CD4-positive, CD25-positive, alpha-beta regulatory T cell (primary cell): ENCODE measurements around the gene SLC26A3. TPM values are rescaled to one million over a fixed set of nuclear protein-coding genes. Genes with fewer than 3 reads are reported as not detected.

Source experiments
- ATAC-seq, 2 donors: fragments of 150-1000 bp; cut with Tn5 transposase; one replicate each; pipeline ENCODE4 v1.10.0; 2021; ENCODE audit warnings: low read depth in 2 of 2, moderate number of reproducible peaks in 2 of 2, moderate library complexity in 1 of 2
- DNase-seq, 3 donors: peaks; one replicate each; pipeline versions ENCODE4 v3.0.0 to v3.0.0-alpha.2; 2012 to 2022; ENCODE audit warnings: mixed read lengths in 1 of 3
- H3K27ac ChIP-seq: one replicate; pipeline ENCODE4 v1.7.0; 2013; ENCODE audit warnings: mild to moderate bottlenecking, low read length; ENCODE audit not compliant: insufficient read depth, poor library complexity, severe bottlenecking
- H3K27me3 ChIP-seq: one replicate; pipeline ENCODE4 v1.7.0; 2013; ENCODE audit warnings: low read length; ENCODE audit not compliant: control insufficient read depth, insufficient read depth
- H3K36me3 ChIP-seq: one replicate; pipeline ENCODE4 v1.7.0; 2013; ENCODE audit warnings: mild to moderate bottlenecking, low read length, moderate library complexity; ENCODE audit not compliant: control insufficient read depth, insufficient read depth
- H3K4me1 ChIP-seq: 2 replicates; pipeline ENCODE4 v1.7.0; 2013; ENCODE audit warnings: mild to moderate bottlenecking, low read length; ENCODE audit not compliant: insufficient read depth, control insufficient read depth, poor library complexity, severe bottlenecking
- H3K4me3 ChIP-seq: one replicate; pipeline ENCODE4 v1.7.0; 2013; ENCODE audit warnings: low read depth, mild to moderate bottlenecking, low read length, moderate library complexity
- H3K9me3 ChIP-seq, 2 experiments: 1 replicate in 1 of 2; 2 replicates in 1 of 2; pipeline ENCODE4 v1.7.0; 2013; ENCODE audit warnings: low read length in 2 of 2, mild to moderate bottlenecking in 1 of 2, moderate library complexity in 1 of 2; ENCODE audit not compliant: control insufficient read depth in 2 of 2
- H3K27ac Mint-ChIP-seq, 3 donors: one replicate each; pipeline ENCODE4 v1.8.0; 2020 to 2022; ENCODE audit warnings: mild to moderate bottlenecking in 3 of 3, mixed read lengths in 3 of 3, moderate library complexity in 2 of 3
- H3K27me3 Mint-ChIP-seq: one replicate; pipeline ENCODE4 v1.8.0; 2022; ENCODE audit warnings: mild to moderate bottlenecking, mixed read lengths
- H3K36me3 Mint-ChIP-seq: one replicate; pipeline ENCODE4 v1.8.0; 2020; ENCODE audit warnings: mixed read lengths
- H3K4me1 Mint-ChIP-seq, 4 donors: one replicate each; pipeline ENCODE4 v1.8.0; 2020 to 2022; ENCODE audit warnings: mixed read lengths in 4 of 4, mild to moderate bottlenecking in 1 of 4
- H3K4me3 Mint-ChIP-seq, 4 donors: one replicate each; pipeline ENCODE4 v1.8.0; 2020 to 2022; ENCODE audit warnings: mild to moderate bottlenecking in 4 of 4, mixed read lengths in 4 of 4, moderate library complexity in 3 of 4
- H3K9me3 Mint-ChIP-seq, 7 donors: one replicate each; pipeline ENCODE4 v1.8.0; 2020 to 2022; ENCODE audit warnings: mixed read lengths in 7 of 7, mild to moderate bottlenecking in 3 of 7, moderate library complexity in 2 of 7
- polyA plus RNA-seq, 4 donors: library from polyadenylated mRNA; unstranded; fragments of 300-500 nt; fragmentation: Illumina TruSeq; gene quantifications; one replicate each; pipeline ENCODE4 v1.2.3, GENCODE V29; 2021
- total RNA-seq: library from RNA; stranded (reverse); gene quantifications from one replicate; pipeline ENCODE4 v1.2.3, GENCODE V29; 2022

The SLC26A3 gene
- total and polyA plus RNA-seq, 5 donors from 2014 or later = 0.26 TPM; not detected in 4

- peaks cover 0 to 4% (median 0%) of the 10 kb centered on the region in 7 donors for H3K9me3 Mint-ChIP-seq
Observed at GRCh38 chr7:107813524-107813923, 10.5 kb upstream of the SLC26A3 start.

GRCh38 chr7:107811934-107812333 lies 8.9 kb upstream of the SLC26A3 start:
- H3K36me3 ChIP-seq = no peaks in the 10 kb centered on the region
- no peak for ATAC-seq
- peaks cover 3% of the 10 kb centered on the region for H3K36me3 Mint-ChIP-seq
- H3K27me3 Mint-ChIP-seq = peaks cover 4% of the 10 kb centered on the region
- peak overlapping the region in 1 of 3 donors; percentile 68 for H3K27ac Mint-ChIP-seq
- no peak overlapping the region for H3K4me3 Mint-ChIP-seq
- no peak for DNase-seq
- H3K9me3 ChIP-seq = no peaks in the 10 kb centered on the region
- H3K4me1 Mint-ChIP-seq = peaks cover 0 to 11% (median 5%) of the 10 kb centered on the region in 4 donors
- H3K27ac ChIP-seq = no peak overlapping the region
- no peaks in the 10 kb centered on the region for H3K4me1 ChIP-seq
- peaks cover 0 to 1% (median 0%) of the 10 kb centered on the region in 7 donors for H3K9me3 Mint-ChIP-seq
- no peak overlapping the region for H3K4me3 ChIP-seq
- no peaks in the 10 kb centered on the region for H3K27me3 ChIP-seq

More at GRCh38 chr7:107813524-107813923, 10.5 kb upstream of the SLC26A3 start:
- H3K27ac Mint-ChIP-seq = peak overlapping the region in 1 of 3 donors; percentile 53
- no peak for DNase-seq
- H3K4me3 ChIP-seq = no peak overlapping the region
- H3K4me3 Mint-ChIP-seq = no peak overlapping the region
- H3K27ac ChIP-seq = no peak overlapping the region
- no peak for ATAC-seq
- no peaks in the 10 kb centered on the region for H3K36me3 ChIP-seq
- peaks cover 9% of the 10 kb centered on the region for H3K27me3 Mint-ChIP-seq
- H3K4me1 ChIP-seq = no peaks in the 10 kb centered on the region
- peaks cover 3% of the 10 kb centered on the region for H3K36me3 Mint-ChIP-seq
- H3K27me3 ChIP-seq = no peaks in the 10 kb centered on the region
- H3K9me3 ChIP-seq = no peaks in the 10 kb centered on the region
- peaks cover 0 to 7% (median 5%) of the 10 kb centered on the region in 4 donors for H3K4me1 Mint-ChIP-seq

- H3K27me3 ChIP-seq = no peaks in the 10 kb centered on the region
- no peak overlapping the region for H3K4me3 Mint-ChIP-seq
- no peak overlapping the region for H3K27ac Mint-ChIP-seq
- ATAC-seq (no peak), DNase-seq (no peak)
- H3K4me1 ChIP-seq = no peaks in the 10 kb centered on the region
- no peak overlapping the region for H3K4me3 ChIP-seq
- H3K9me3 Mint-ChIP-seq = peaks cover 0 to 1% (median 0%) of the 10 kb centered on the region in 7 donors
- H3K27me3 Mint-ChIP-seq = peaks cover 4% of the 10 kb centered on the region
- no peak overlapping the region for H3K27ac ChIP-seq
- H3K36me3 Mint-ChIP-seq = no peaks in the 10 kb centered on the region
- no peaks in the 10 kb centered on the region for H3K36me3 ChIP-seq
- H3K4me1 Mint-ChIP-seq = peaks cover 0 to 11% (median 2%) of the 10 kb centered on the region in 4 donors
- no peaks in the 10 kb centered on the region for H3K9me3 ChIP-seq
Observed at GRCh38 chr7:107810626-107811025, 7.6 kb upstream of the SLC26A3 start.

GRCh38 chr7:107809179-107809578 lies 6.2 kb upstream of the SLC26A3 start:
- peaks cover 0 to 4% (median 2%) of the 10 kb centered on the region in 4 donors for H3K4me1 Mint-ChIP-seq
- DNase-seq = no peak
- no peak for ATAC-seq
- H3K27ac Mint-ChIP-seq = peak overlapping the region in 1 of 3 donors; percentile 47
- H3K27me3 Mint-ChIP-seq = peaks cover 5% of the 10 kb centered on the region
- Histone ChIP-seq H3K27ac (no peak overlapping the region), H3K4me3 (no peak overlapping the region), H3K27me3 (no peaks in the 10 kb centered on the region), H3K36me3 (no peaks in the 10 kb centered on the region), H3K9me3 (no peaks in the 10 kb centered on the region), H3K4me1 (no peaks in the 10 kb centered on the region)
- peaks cover 7% of the 10 kb centered on the region for H3K36me3 Mint-ChIP-seq
- H3K9me3 Mint-ChIP-seq = peaks cover 0 to 7% (median 0%) of the 10 kb centered on the region in 7 donors
- H3K4me3 Mint-ChIP-seq = no peak overlapping the region

GRCh38 chr7:107799647-107800264 lies 3.3 kb downstream of the SLC26A3 start:
- Histone ChIP-seq H3K9me3 (no peaks in the 10 kb centered on the region), H3K36me3 (no peaks in the 10 kb centered on the region), H3K27ac (no peak overlapping the region), H3K4me3 (no peak overlapping the region), H3K27me3 (peaks cover 8% of the 10 kb centered on the region), H3K4me1 (no peaks in the 10 kb centered on the region)
- Mint-ChIP-seq H3K27ac (no peak overlapping the region), H3K9me3 (peaks cover 0 to 9% (median 0%) of the 10 kb centered on the region in 7 donors), H3K36me3 (peaks cover 7% of the 10 kb centered on the region), H3K4me3 (no peak overlapping the region), H3K4me1 (peaks cover 0 to 2% (median 0%) of the 10 kb centered on the region in 4 donors), H3K27me3 (peaks cover 18% of the 10 kb centered on the region)
- ATAC-seq = no peak
- no peak for DNase-seq

GRCh38 chr7:107792364-107792763 lies 10.7 kb downstream of the SLC26A3 start:
- peaks cover 3% of the 10 kb centered on the region for H3K27me3 ChIP-seq
- no peaks in the 10 kb centered on the region for H3K36me3 ChIP-seq
- H3K4me3 ChIP-seq = no peak overlapping the region
- H3K36me3 Mint-ChIP-seq = no peaks in the 10 kb centered on the region
- H3K4me3 Mint-ChIP-seq = no peak overlapping the region
- no peak for ATAC-seq
- DNase-seq = no peak
- peaks cover 13% of the 10 kb centered on the region for H3K4me1 ChIP-seq
- H3K4me1 Mint-ChIP-seq = peaks cover 6 to 14% (median 12%) of the 10 kb centered on the region in 4 donors
- H3K27me3 Mint-ChIP-seq = peaks cover 7% of the 10 kb centered on the region
- H3K9me3 Mint-ChIP-seq = no peaks in the 10 kb centered on the region
- no peak overlapping the region for H3K27ac ChIP-seq
- peak overlapping the region in 1 of 3 donors; percentile 20 for H3K27ac Mint-ChIP-seq
- H3K9me3 ChIP-seq = no peaks in the 10 kb centered on the region

- Histone ChIP-seq H3K27ac (no peak overlapping the region), H3K27me3 (peaks cover 3% of the 10 kb centered on the region), H3K36me3 (no peaks in the 10 kb centered on the region), H3K9me3 (no peaks in the 10 kb centered on the region), H3K4me3 (no peak overlapping the region), H3K4me1 (peaks cover 28% of the 10 kb centered on the region)
- peak overlapping the region in 1 of 3 donors; percentile 20 for H3K27ac Mint-ChIP-seq
- no peak overlapping the region for H3K4me3 Mint-ChIP-seq
- H3K27me3 Mint-ChIP-seq = peaks cover 7% of the 10 kb centered on the region
- peaks cover 19 to 38% (median 28%) of the 10 kb centered on the region in 4 donors for H3K4me1 Mint-ChIP-seq
- ATAC-seq (no peak), DNase-seq (no peak)
- no peaks in the 10 kb centered on the region for H3K9me3 Mint-ChIP-seq
- no peaks in the 10 kb centered on the region for H3K36me3 Mint-ChIP-seq
Observed at GRCh38 chr7:107789647-107790046, 13.4 kb downstream of the SLC26A3 start.

GRCh38 chr7:107788662-107789061 lies 14.4 kb downstream of the SLC26A3 start:
- H3K9me3 Mint-ChIP-seq = no peaks in the 10 kb centered on the region
- Histone ChIP-seq H3K4me1 (peaks cover 28% of the 10 kb centered on the region), H3K36me3 (no peaks in the 10 kb centered on the region), H3K9me3 (no peaks in the 10 kb centered on the region), H3K4me3 (no peak overlapping the region), H3K27ac (no peak overlapping the region), H3K27me3 (peaks cover 3% of the 10 kb centered on the region)
- H3K27me3 Mint-ChIP-seq = no peaks in the 10 kb centered on the region
- peak overlapping the region in 1 of 3 donors; percentile 45 for H3K27ac Mint-ChIP-seq
- H3K36me3 Mint-ChIP-seq = no peaks in the 10 kb centered on the region
- H3K4me1 Mint-ChIP-seq = peaks cover 19 to 39% (median 29%) of the 10 kb centered on the region in 4 donors
- DNase-seq (no peak), ATAC-seq (no peak)
- H3K4me3 Mint-ChIP-seq = peak overlapping the region in 1 of 4 donors; percentile 33
